NOMO-1 treated with DMSO at 0.1 percent for 48 hours (cell line): ENCODE results near the gene ADK.
A peak's percentile ranks its signal among the peaks of the same experiment; 100 is the strongest.
"Not testable (repeated sequence)": the region's sequence is repeated elsewhere in the genome, so short reads cannot be mapped to it uniquely, and the experiment has no call there.

Experiments used
- DNase-seq: peaks from one replicate; lab custom pipeline; 2025; ENCODE audit not compliant: unreplicated experiment; lab: John Stamatoyannopoulos, UW

The ADK gene

GRCh38 chr10:74476162-74476706, 325.2 kb downstream of the ADK start:
- DNase-seq = not testable (repeated sequence)

- no peak for DNase-seq
Observed at GRCh38 chr10:74480778-74481177, 329.8 kb downstream of the ADK start.

DNA sequence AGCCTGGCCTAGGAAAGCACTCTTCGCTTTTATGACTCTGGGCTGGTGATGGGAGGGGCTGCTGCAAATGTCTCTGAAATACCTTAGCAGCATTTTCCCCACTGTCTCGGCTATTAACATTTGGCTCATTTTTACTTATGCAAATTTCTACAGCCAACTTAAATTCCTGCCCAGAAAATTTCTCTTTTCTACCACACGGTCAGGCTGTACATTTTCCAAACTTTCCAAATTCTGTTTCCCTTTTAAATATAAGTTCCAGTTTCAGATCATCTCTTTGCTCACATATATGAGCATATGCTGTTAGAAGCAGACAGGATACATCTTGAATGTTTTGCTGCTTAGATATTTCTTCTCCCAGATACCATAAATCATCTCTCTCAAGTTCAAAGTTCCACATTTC, 332.3 kb downstream of the ADK start:
- DNase-seq = no peak

GRCh38 chr10:74485283-74485682, 334.3 kb downstream of the ADK start:
- no peak for DNase-seq

- DNase-seq = no peak
Observed at GRCh38 chr10:74486659-74487058, 335.6 kb downstream of the ADK start.

GRCh38 chr10:74488907-74489306, 337.9 kb downstream of the ADK start:
- no peak for DNase-seq

- no peak for DNase-seq
Observed at GRCh38 chr10:74490551-74490950, 339.5 kb downstream of the ADK start.

DNA sequence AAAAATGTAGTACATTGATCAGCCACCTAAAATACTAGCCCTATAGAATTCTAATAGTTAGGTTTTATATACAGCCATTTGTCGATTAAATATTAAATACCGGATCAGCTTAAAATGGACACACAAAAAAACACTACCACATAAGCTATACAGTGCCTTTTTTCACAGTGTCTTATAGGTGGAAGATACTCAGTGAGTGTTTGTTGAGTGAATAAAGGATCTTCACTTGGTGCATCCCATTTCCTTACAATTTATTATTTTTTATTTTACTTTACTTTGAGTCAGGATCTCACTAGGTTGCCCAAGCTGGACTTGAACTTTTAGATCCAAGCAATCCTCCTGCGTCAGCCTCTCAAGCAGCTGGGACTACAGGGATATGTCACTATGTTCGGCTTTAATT, 340.0 kb downstream of the ADK start:
- no peak for DNase-seq

DNA sequence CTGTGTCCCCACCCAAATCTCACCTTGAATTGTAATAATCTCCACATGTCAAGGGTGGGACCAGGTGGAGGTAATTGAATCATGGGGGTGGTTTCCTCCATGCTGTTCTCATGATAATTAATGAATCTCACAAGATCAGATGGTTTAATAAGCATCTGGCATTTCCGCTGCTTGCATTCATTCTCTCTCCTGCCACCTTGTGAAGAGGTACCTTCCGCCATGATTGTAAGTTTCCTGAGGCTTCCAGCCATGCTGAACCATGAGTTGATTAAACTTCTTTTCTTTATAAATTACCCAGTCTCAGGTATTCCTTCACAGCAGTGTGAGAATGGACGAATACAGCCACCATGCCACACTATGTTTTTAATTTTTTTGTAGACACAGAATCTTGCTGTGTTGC, 345.3 kb downstream of the ADK start:
- DNase-seq = not testable (repeated sequence)

- not testable (repeated sequence) for DNase-seq
Observed at GRCh38 chr10:74498664-74499063, 347.6 kb downstream of the ADK start.

DNA sequence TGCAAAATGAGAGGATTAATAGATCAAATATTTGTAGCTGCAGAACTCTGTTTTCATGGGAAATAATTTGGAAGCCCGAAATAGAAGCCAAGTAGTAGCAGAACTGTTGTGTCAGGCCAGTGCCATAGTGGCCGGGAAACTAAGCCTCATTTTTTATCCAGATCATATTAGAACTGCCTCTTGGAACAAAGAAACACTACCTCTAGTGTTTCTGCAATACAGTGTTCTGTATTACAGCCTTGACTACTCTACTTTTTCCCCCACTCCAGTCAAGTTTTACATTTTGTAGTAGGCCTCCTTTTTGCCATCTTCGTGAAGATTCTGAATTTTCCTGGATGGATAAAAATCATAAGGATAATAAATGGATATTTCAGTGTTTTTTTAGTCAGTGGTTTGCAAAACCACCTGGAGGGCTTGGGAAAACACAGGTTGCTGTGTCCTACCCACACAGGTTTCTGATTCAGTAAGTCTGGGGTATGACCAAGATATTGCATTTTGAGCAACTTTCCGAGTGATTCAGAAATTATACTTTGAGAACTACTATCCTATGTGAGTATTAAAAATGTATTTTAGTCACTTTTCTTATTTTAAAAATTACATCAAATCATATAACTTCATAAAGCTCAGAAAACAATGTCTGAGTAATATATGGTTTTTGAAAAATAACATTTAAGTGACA, 349.1 kb downstream of the ADK start:
- no peak for DNase-seq

GRCh38 chr10:74500816-74501215, 349.8 kb downstream of the ADK start:
- no peak for DNase-seq

DNA sequence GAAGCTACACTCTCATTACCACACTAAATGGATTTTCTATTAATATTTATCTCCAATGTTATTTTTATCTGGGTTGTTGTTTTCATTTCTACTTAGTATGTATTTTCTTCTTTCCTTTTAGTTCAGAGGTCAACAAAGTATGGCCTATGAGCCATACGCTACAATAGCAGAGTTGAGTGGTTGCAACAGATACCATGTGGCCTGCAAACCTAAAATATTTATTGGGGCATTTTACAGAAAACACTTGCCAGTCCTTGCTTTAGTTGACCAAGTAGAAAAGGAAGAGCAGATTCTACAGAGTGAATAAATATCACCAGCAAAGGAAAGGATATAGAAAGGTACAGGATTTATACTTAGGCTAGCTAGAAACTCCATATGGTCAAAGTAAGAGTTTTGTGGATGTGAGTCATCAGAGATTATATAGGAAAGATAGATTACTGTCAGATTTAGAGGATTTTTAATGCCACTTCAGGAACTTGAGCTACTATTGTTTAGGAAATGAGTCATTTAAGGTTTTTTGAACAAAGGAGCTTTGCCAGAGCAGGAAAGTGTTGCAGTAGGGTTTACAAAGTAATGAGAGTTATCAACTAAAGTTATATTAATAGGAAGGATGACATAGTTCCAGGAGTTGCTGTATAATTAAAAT, 352.1 kb downstream of the ADK start:
- peak; percentile 65 for DNase-seq

- no peak for DNase-seq
Observed at GRCh38 chr10:74507951-74508350, 356.9 kb downstream of the ADK start.

- no peak for DNase-seq
Observed at GRCh38 chr10:74510594-74510993, 359.6 kb downstream of the ADK start.

GRCh38 chr10:74511051-74511450, 360.0 kb downstream of the ADK start:
- DNase-seq = no peak

DNA sequence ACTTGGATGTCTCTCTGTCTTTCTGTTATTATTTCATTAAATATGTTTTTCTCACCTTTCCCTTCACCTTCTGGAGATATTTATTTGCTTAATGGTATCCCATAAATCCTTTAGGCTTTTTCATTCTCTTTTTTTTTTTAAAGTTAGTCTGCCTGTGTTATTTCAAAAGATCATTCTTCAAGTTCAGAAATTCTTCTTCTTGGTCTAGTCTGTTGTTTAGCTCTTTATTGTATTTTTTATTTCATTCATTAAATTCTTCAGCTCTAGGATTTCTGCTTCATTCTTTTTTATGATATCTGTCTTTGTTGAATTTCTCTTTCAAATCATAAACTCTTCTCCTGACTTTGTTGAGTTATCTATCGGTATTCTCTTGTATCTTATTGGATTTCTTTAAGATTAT, 363.3 kb downstream of the ADK start:
- DNase-seq = no peak

- DNase-seq = no peak
Observed at GRCh38 chr10:74518061-74518460, 367.0 kb downstream of the ADK start.

GRCh38 chr10:74521526-74521925, 370.5 kb downstream of the ADK start:
- no peak for DNase-seq

GRCh38 chr10:74523199-74523598, 372.2 kb downstream of the ADK start:
- DNase-seq = no peak

- DNase-seq = no peak
Observed at GRCh38 chr10:74525885-74526284, 374.9 kb downstream of the ADK start.

DNA sequence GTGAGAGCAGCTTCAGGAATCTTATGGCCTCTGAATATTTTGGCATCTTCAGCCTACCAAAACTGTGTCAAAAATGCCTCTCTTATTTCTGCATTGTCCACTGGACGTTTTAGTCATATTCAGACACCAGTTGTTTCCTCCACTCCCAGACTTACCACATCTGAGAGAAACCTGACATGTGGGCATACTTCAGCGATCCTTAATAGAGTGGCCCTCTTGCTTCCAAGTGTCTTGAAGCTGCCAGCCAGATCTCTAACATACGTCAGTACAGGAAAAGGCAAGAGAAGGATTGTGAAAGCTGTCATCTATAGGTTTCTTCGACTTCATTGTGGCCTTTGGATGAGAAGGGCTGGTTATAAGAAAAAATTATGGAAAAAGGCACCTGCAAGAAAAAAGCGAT, 376.6 kb downstream of the ADK start:
- DNase-seq = not testable (repeated sequence)

GRCh38 chr10:74529205-74529604, 378.2 kb downstream of the ADK start:
- no peak for DNase-seq
